Stimulated activated CD4-positive, alpha-beta T cell treated with anti-CD3 and anti-CD28 coated beads, Interleukin-2, amount 100 ng/mL, for 24 hours (primary cell): Measurements from ENCODE around the gene PLB1.
A peak's percentile ranks its signal among the peaks of the same experiment; 100 is the strongest.

Experiments used
- DNase-seq, 2 donors: peaks; one replicate each; pipeline ENCODE4 v3.0.0-alpha.2; 2020

The PLB1 gene

GRCh38 chr2:28506112-28506910, 10.5 kb downstream of the PLB1 start:
- no peak for DNase-seq

GRCh38 chr2:28507796-28508764, 12.2 kb downstream of the PLB1 start:
- peak in 1 of 2 donors; percentile 17 for DNase-seq

GRCh38 chr2:28509361-28509760, 13.5 kb downstream of the PLB1 start:
- no peak for DNase-seq

- DNase-seq = no peak
These were observed 14.3 kb downstream of the PLB1 start for GRCh38 chr2:28510184-28510583.

GRCh38 chr2:28511871-28512606, 16.2 kb downstream of the PLB1 start:
- no peak for DNase-seq

- no peak for DNase-seq
These were observed 16.7 kb downstream of the PLB1 start for GRCh38 chr2:28512607-28512965.

- DNase-seq = no peak
These were observed 17.2 kb downstream of the PLB1 start for GRCh38 chr2:28513097-28513496.

GRCh38 chr2:28515176-28515751, 19.4 kb downstream of the PLB1 start:
- DNase-seq = no peak

GRCh38 chr2:28516430-28516829, 20.6 kb downstream of the PLB1 start:
- DNase-seq = no peak

GRCh38 chr2:28516950-28517349, 21.1 kb downstream of the PLB1 start:
- no peak for DNase-seq

- DNase-seq = no peak
These were observed 25.8 kb downstream of the PLB1 start for GRCh38 chr2:28521663-28522062.

- DNase-seq = no peak
These were observed 26.6 kb downstream of the PLB1 start for GRCh38 chr2:28522481-28522880.

GRCh38 chr2:28523902-28524301, 28.0 kb downstream of the PLB1 start:
- DNase-seq = no peak

- no peak for DNase-seq
These were observed 29.6 kb downstream of the PLB1 start for GRCh38 chr2:28525481-28525880.

- DNase-seq = no peak
These were observed 30.8 kb downstream of the PLB1 start for GRCh38 chr2:28526527-28527132.

GRCh38 chr2:28527196-28527595, 31.3 kb downstream of the PLB1 start:
- DNase-seq = no peak

GRCh38 chr2:28528206-28528605, 32.3 kb downstream of the PLB1 start:
- no peak for DNase-seq

GRCh38 chr2:28530782-28531181, 34.9 kb downstream of the PLB1 start:
- no peak for DNase-seq

GRCh38 chr2:28532399-28532798, 36.5 kb downstream of the PLB1 start:
- DNase-seq = no peak

GRCh38 chr2:28533044-28533680, 37.3 kb downstream of the PLB1 start:
- DNase-seq = no peak

- no peak for DNase-seq
These were observed 39.0 kb downstream of the PLB1 start for GRCh38 chr2:28534817-28535216.

GRCh38 chr2:28538134-28538533, 42.3 kb downstream of the PLB1 start:
- DNase-seq = no peak
